ENCODE results near the gene HACL1. TPM values are rescaled to one million over a fixed set of nuclear protein-coding genes. Genes with fewer than 3 reads are reported as not detected.
A peak's percentile ranks its signal among the peaks of the same experiment; 100 is the strongest.

The HACL1 gene
- total RNA-seq, 1 donor from 2014 or later, result 20.5 TPM

DNA sequence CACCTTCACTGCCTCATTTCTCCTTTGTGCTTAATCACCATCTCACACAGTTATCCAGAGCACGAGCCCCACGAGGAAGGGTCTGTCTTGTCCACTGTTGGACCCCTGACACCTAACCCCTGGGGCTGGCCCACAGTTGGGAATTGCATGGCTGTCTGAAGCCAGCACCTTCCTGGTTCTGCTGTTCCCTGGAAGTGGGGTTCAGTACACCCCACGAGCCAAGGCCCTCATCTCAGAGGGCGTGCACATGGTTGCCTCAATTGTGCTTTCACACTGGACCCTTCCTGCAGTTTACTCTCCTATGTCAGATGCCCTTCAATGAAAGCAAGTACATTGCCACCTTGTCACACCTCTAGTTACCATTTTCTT, 30.8 kb upstream of the HACL1 start:
- no peak overlapping the region for H3K4me3 Mint-ChIP-seq
- H3K4me1 Mint-ChIP-seq (ENCODE audit: unreplicated experiment), result peaks cover 45% of the 10 kb centered on the region

DNA sequence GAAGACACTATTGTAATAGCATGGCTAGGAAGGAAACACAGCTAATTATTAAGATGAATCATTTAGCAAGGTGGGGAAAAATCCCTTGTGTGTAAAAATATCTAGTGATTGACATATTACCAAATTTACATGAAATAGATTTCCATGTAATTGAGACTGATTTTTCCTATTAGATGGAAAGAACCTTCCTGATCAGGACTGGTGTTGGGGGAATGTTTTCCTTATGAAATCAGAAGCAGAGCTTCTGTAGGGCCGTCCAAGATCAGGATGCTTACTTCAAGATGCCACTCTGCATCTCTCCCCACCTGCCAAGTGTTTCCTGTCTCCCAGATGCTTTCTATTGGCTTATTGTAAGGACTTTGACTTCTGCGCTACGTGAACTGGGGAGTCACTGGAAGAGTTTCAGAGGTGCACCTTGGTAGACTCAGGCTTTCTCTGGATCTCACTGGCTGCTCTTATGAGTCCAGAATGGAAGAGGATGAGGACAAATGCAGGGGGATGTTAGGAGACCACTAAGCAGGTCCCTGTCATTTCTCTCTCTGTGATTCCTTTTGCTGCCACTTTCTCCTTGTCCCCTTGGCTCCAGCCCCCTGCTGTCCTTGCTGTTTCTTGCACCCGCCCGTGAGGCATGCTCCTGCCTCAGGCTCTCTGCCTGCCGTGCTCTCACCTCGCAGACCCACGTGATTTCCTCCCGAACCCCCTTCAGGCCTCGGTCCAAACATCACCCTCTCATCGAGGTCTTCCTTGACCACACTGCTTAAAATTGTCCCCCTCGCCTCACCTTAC, 30.2 kb upstream of the HACL1 start:
- no peaks in the 10 kb centered on the region for H3K9me3 Mint-ChIP-seq
- H3K4me3 Mint-ChIP-seq, result no peak overlapping the region
- peak overlapping the region; percentile 30 for H3K27ac Mint-ChIP-seq
- H3K27me3 Mint-ChIP-seq, result no peaks in the 10 kb centered on the region
- peaks cover 45% of the 10 kb centered on the region for H3K4me1 Mint-ChIP-seq (ENCODE audit: unreplicated experiment)
- H3K36me3 Mint-ChIP-seq, result no peaks in the 10 kb centered on the region
- TF ChIP-seq, protein P1, sequence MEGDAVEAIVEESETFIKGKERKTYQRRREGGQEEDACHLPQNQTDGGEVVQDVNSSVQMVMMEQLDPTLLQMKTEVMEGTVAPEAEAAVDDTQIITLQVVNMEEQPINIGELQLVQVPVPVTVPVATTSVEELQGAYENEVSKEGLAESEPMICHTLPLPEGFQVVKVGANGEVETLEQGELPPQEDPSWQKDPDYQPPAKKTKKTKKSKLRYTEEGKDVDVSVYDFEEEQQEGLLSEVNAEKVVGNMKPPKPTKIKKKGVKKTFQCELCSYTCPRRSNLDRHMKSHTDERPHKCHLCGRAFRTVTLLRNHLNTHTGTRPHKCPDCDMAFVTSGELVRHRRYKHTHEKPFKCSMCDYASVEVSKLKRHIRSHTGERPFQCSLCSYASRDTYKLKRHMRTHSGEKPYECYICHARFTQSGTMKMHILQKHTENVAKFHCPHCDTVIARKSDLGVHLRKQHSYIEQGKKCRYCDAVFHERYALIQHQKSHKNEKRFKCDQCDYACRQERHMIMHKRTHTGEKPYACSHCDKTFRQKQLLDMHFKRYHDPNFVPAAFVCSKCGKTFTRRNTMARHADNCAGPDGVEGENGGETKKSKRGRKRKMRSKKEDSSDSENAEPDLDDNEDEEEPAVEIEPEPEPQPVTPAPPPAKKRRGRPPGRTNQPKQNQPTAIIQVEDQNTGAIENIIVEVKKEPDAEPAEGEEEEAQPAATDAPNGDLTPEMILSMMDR (conservative IDR thresholded peaks at IDR 0.05), result no peak
- no peak for DNase-seq (ENCODE audit: extremely low spot score, unreplicated experiment)

More for the DNA sequence above, 30.8 kb upstream of the HACL1 start:
- Mint-ChIP-seq H3K27me3 (no peaks in the 10 kb centered on the region), H3K9me3 (no peaks in the 10 kb centered on the region), H3K27ac (no peak overlapping the region), H3K36me3 (no peaks in the 10 kb centered on the region)
- TF ChIP-seq, protein P1 (conservative IDR thresholded peaks at IDR 0.05), result no peak
- DNase-seq (ENCODE audit: extremely low spot score, unreplicated experiment), result no peak

DNA sequence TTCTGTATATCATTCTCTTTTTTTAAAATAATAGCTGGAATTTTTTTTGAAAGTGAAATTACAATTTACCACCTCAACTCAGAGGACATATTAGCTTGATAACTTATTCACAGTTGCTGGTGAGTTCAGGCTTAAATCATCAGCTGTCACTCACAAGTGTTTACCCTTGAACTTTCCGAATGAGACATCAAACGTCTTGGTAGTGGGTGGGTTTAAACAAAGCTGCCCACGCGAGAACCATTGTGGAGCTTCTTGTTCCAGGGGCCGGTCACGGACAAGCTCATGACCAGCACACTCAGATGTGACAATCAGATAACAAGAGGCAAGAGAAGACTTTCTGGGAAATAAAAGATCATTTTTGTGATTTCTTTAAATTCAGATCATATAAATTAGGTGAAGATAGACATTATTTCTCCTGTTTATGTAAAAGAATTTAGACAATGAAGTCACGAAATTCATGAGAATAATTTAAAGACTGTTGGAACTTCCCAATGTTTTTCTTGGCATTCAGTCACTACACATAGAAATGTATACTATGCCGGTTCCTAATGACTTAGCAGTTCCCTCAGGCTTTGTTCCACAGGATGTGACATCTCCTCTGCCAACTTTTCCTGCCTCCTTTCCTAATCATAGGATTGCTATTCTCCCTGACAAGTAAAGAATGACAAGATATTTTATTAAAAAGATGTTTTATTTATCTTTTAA, 29.4 kb upstream of the HACL1 start:
- no peak for DNase-seq (ENCODE audit: extremely low spot score, unreplicated experiment)
- no peaks in the 10 kb centered on the region for H3K36me3 Mint-ChIP-seq
- H3K27me3 Mint-ChIP-seq, result no peaks in the 10 kb centered on the region
- no peak overlapping the region for H3K27ac Mint-ChIP-seq
- TF ChIP-seq, protein P1 (conservative IDR thresholded peaks at IDR 0.05), result no peak
- H3K4me1 Mint-ChIP-seq (ENCODE audit: unreplicated experiment), result peaks cover 45% of the 10 kb centered on the region
- H3K4me3 Mint-ChIP-seq, result peak overlapping the region; percentile 41
- no peaks in the 10 kb centered on the region for H3K9me3 Mint-ChIP-seq

DNA sequence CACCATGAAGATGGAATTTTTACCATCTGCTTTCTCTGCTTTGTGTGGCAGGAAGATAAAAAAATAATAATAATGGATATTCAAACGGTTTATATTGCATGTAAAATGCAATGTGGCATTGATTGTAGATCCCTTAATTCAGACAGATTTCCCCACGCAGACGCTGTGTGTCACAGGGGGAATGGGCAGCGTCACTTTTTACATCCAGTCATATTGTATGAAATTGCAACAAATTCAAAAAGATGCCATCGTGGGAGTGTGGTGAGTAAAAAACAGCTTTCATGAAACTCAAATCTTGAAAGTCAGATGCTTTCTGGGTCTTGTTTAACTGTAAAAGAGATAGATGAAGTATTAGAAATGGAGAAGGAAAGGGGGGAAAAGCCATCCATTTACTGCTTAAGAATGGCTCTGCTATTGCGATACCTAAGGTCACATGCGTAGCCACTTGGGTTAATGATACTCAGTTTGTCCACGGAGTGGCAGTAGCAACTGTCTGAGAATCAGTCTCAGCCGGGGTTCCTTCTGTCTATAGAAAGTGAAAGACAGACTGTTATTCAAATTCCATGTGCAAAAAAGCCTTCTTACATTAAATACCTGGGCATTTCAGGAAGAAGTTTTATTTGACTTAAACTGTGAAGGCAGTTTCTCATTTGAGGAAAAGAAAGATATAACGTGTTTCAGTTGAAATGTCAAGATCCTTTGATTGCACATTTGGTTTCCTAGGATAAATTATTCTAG, 28.7 kb upstream of the HACL1 start:
- H3K27me3 Mint-ChIP-seq, result no peaks in the 10 kb centered on the region

DNA sequence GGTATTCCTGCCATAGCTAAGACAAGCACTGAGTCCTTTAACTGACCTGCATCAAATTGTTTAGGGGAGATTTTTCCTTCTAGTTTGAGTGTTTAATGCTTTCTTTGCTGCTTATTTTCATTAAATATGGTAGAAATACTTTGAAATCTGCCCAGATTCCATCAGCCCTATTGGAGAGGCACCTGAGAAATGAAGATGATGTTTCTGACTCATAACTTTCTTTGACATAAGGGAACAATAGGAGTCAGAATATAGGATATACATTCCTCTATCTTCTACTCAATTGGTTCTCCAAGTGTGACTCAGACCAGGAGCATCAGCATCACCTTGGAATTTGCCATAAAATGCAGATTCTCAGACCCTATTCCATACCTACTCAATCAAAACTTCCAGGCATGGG, 27.6 kb upstream of the HACL1 start:
- H3K4me1 Mint-ChIP-seq (ENCODE audit: unreplicated experiment), result peaks cover 34% of the 10 kb centered on the region
- TF ChIP-seq, protein P1 (conservative IDR thresholded peaks at IDR 0.05), result no peak

More for the DNA sequence above, 28.7 kb upstream of the HACL1 start:
- Mint-ChIP-seq H3K36me3 (no peaks in the 10 kb centered on the region), H3K4me3 (peak overlapping the region; percentile 61), H3K4me1 (ENCODE audit: unreplicated experiment) (peaks cover 45% of the 10 kb centered on the region), H3K9me3 (no peaks in the 10 kb centered on the region), H3K27ac (no peak overlapping the region)
- TF ChIP-seq, protein P1 (conservative IDR thresholded peaks at IDR 0.05), result peak; percentile 82
- no peak for DNase-seq (ENCODE audit: extremely low spot score, unreplicated experiment)

More for the DNA sequence above, 27.6 kb upstream of the HACL1 start:
- H3K9me3 Mint-ChIP-seq, result no peaks in the 10 kb centered on the region
- no peak overlapping the region for H3K27ac Mint-ChIP-seq
- no peaks in the 10 kb centered on the region for H3K36me3 Mint-ChIP-seq
- H3K27me3 Mint-ChIP-seq, result no peaks in the 10 kb centered on the region
- H3K4me3 Mint-ChIP-seq, result no peak overlapping the region
- no peak for DNase-seq (ENCODE audit: extremely low spot score, unreplicated experiment)
